OCI-LY7 (cell line): ENCODE data around the gene ERC1. TPM values are rescaled to one million over a fixed set of nuclear protein-coding genes. Genes with fewer than 3 reads are reported as not detected.
A peak's percentile ranks its signal among the peaks of the same experiment; 100 is the strongest.

Experiments used
- BruUV-seq: library from RNA; stranded (reverse); fragments of 400-500 nt; replicated peaks from 2 replicates; lab custom pipeline; 2021; lab: Mats Ljungman, UMichigan
- CTCF ChIA-PET: fragments of 300-600 bp; sonication (Branson Sonifier 250); formaldehyde crosslinking; loops from one replicate; lab custom pipeline; 2022; ENCODE audit warnings: antibody characterized with exemption; ENCODE audit not compliant: unreplicated experiment; lab: Charles Lee
- POLR2A ChIA-PET: fragments of 300-600 bp; sonication (Branson Sonifier 250); formaldehyde crosslinking; loops from one replicate; lab custom pipeline; 2022; ENCODE audit warnings: antibody characterized with exemption; lab: Charles Lee
- DNase-seq: peaks from one replicate; pipeline ENCODE4 v3.0.0-alpha.2; 2015; ENCODE audit warnings: low spot score
- H2AFZ ChIP-seq: fragments of 200-600 bp; sonication (generic), shearing (Covaris generic); 2 replicates; pipeline ENCODE4 v1.6.1; 2014; ENCODE audit warnings: mild to moderate bottlenecking, antibody characterized with exemption, low read length, moderate library complexity
- H3K27ac ChIP-seq: fragments of 200-600 bp; sonication (generic); 2 replicates; pipeline ENCODE4 v1.5.1; 2014; ENCODE audit warnings: mixed run types, low read depth, mild to moderate bottlenecking, moderate library complexity, low read length, inconsistent platforms; ENCODE audit not compliant: poor library complexity, severe bottlenecking
- H3K36me3 ChIP-seq: fragments of 200-600 bp; sonication (generic); 2 replicates; pipeline ENCODE4 v1.6.1; 2014; ENCODE audit warnings: mild to moderate bottlenecking, antibody characterized with exemption, low read length, moderate library complexity, mixed read lengths; ENCODE audit not compliant: insufficient read depth
- H3K4me1 ChIP-seq: fragments of 200-600 bp; sonication (generic); 2 replicates; pipeline ENCODE4 v1.5.1; 2014; ENCODE audit warnings: mild to moderate bottlenecking, low read length; ENCODE audit not compliant: insufficient read depth, poor library complexity, severe bottlenecking
- H3K4me2 ChIP-seq: fragments of 200-600 bp; sonication (generic); 2 replicates; pipeline ENCODE4 v1.6.1; 2014; ENCODE audit warnings: mild to moderate bottlenecking, low read length
- H3K4me3 ChIP-seq: fragments of 200-600 bp; sonication (generic); 2 replicates; pipeline ENCODE4 v1.5.1; 2014; ENCODE audit warnings: mild to moderate bottlenecking, low read depth, low read length; ENCODE audit not compliant: poor library complexity, severe bottlenecking
- H3K79me2 ChIP-seq: fragments of 200-600 bp; sonication (generic); 2 replicates; pipeline ENCODE4 v1.6.1; 2016; ENCODE audit warnings: low read depth, mild to moderate bottlenecking, low read length, moderate library complexity, mixed read lengths; ENCODE audit not compliant: insufficient read depth
- H3K9me2 ChIP-seq: fragments of 200-600 bp; sonication (generic); 2 replicates; pipeline ENCODE4 v1.6.1; 2016; ENCODE audit warnings: mild to moderate bottlenecking, low read length, mixed read lengths; ENCODE audit not compliant: insufficient read depth
- H3K9me3 ChIP-seq: fragments of 200-600 bp; sonication (generic); 2 replicates; pipeline ENCODE4 v1.6.1; 2014; ENCODE audit warnings: mild to moderate bottlenecking, mixed run types, low read length, mixed read lengths
- H4K20me1 ChIP-seq: fragments of 200-600 bp; sonication (generic); 2 replicates; pipeline ENCODE4 v1.6.1; 2014; ENCODE audit warnings: mild to moderate bottlenecking, antibody characterized with exemption, low read length, moderate library complexity, mixed read lengths; ENCODE audit not compliant: insufficient read depth
- EZH2phosphoT487 ChIP-seq: fragments of 200-600 bp; sonication (generic); IDR thresholded peaks from 2 replicates; pipeline ENCODE4 v1.6.1; 2018; ENCODE audit warnings: low read depth, borderline replicate concordance, mild to moderate bottlenecking, mixed run types, antibody characterized with exemption, low read length, moderate library complexity, mixed read lengths
- intact Hi-C: fragments of 100-400 bp; cut with micrococcal nuclease; formaldehyde crosslinking; loops from one replicate; pipeline ENCODE4 v1.10.0; 2022; ENCODE audit not compliant: unreplicated experiment
- total RNA-seq, 2 experiments: library from RNA; depleted of rRNA in 1 of 2; stranded (reverse); fragments of >200 nt in 1 of 2; shearing (Covaris generic) in 1 of 2; gene quantifications; 2 replicates each; pipeline ENCODE4 v1.2.3, GENCODE V29; 2014 to 2022
- TF ChIP-seq, protein P1 (sequence below): fragments of 200-600 bp; sonication (generic); conservative IDR thresholded peaks from 2 replicates; pipeline ENCODE4 v1.5.1; 2014; ENCODE audit warnings: mild to moderate bottlenecking, antibody characterized with exemption, low read length, moderate library complexity, mixed read lengths

ERC1 gene
- total RNA-seq, 2 experiments from 2014 or later = 26.9 to 86.9 TPM

DNA sequence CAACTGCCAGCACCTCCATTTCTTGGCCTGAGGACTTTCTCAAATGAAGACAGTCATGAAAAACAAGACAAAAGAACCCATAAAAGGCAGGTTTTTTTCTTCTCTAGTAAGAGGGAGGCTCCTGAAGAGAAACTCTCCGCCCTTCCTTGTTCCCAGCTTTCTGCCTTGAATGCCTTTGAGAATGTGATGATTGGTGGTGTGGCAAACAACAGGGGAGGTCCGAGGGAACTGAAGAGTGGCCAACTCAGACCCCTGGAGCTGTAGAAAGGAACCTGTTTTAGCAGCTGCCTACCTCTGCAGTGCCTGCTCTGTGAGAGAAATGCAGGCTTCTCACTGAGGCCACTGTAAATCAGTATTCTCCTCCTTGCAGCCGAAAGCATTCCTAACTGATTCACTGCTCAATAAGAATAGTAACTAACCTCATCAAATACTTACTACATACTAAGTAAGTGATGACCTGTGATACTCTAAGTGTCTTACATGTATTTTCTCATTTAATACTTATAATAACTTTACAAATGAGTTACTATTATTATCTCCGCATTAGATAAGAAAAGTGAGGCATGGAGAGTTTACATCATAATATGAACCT lies 16.7 kb upstream of the ERC1 start:
- no peaks in the 10 kb centered on the region for H4K20me1 ChIP-seq
- no peak overlapping the region for H2AFZ ChIP-seq
- POLR2A ChIA-PET = interaction anchor here (0.7 kb wide), 2 partner anchors 59 to 130 kb away, joined by 3 read pairs; no protein-coding TSS in a partner anchor
- intact Hi-C loops = no loop called here
- H3K27ac ChIP-seq = no peak overlapping the region
- H3K79me2 ChIP-seq = no peaks in the 10 kb centered on the region
- TF ChIP-seq, protein P1, sequence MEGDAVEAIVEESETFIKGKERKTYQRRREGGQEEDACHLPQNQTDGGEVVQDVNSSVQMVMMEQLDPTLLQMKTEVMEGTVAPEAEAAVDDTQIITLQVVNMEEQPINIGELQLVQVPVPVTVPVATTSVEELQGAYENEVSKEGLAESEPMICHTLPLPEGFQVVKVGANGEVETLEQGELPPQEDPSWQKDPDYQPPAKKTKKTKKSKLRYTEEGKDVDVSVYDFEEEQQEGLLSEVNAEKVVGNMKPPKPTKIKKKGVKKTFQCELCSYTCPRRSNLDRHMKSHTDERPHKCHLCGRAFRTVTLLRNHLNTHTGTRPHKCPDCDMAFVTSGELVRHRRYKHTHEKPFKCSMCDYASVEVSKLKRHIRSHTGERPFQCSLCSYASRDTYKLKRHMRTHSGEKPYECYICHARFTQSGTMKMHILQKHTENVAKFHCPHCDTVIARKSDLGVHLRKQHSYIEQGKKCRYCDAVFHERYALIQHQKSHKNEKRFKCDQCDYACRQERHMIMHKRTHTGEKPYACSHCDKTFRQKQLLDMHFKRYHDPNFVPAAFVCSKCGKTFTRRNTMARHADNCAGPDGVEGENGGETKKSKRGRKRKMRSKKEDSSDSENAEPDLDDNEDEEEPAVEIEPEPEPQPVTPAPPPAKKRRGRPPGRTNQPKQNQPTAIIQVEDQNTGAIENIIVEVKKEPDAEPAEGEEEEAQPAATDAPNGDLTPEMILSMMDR = no peak
- TF ChIP-seq EZH2phosphoT487 = no peak
- H3K4me1 ChIP-seq = no peaks in the 10 kb centered on the region
- no TSS peak for BruUV-seq
- no peaks in the 10 kb centered on the region for H3K36me3 ChIP-seq
- no peak overlapping the region for H3K4me2 ChIP-seq
- CTCF ChIA-PET = no interaction called here
- no peak for DNase-seq
- no peaks in the 10 kb centered on the region for H3K9me2 ChIP-seq
- no peaks in the 10 kb centered on the region for H3K9me3 ChIP-seq
- no peak overlapping the region for H3K4me3 ChIP-seq

DNA sequence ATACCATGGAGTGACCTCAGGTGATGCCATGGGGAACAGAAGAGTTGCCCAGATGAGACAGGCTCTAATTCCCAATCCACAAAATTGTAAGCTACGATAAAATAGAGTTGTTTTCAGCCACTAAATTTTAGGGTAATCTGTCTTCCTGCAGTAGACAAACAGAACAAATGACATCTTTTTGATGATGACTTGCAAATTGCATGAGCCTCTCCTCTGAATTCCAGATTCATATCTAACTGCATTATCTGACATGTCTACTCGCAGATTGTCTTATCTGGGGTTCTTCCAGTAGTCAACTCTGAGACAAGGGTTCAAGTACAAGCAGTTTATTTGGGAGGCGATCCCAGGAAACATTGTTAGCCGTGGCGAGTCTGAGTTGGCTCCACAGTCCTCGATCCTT lies 14.4 kb upstream of the ERC1 start:
- H3K9me3 ChIP-seq = no peaks in the 10 kb centered on the region
- no peaks in the 10 kb centered on the region for H3K79me2 ChIP-seq
- H3K27ac ChIP-seq = no peak overlapping the region
- no peaks in the 10 kb centered on the region for H3K36me3 ChIP-seq
- no peaks in the 10 kb centered on the region for H3K4me1 ChIP-seq
- no TSS peak for BruUV-seq
- intact Hi-C loops = no loop called here
- CTCF ChIA-PET = no interaction called here
- H4K20me1 ChIP-seq = no peaks in the 10 kb centered on the region
- no peak overlapping the region for H3K4me3 ChIP-seq
- POLR2A ChIA-PET = no interaction called here
- TF ChIP-seq, protein P1 = no peak
- TF ChIP-seq EZH2phosphoT487 = no peak
- no peak overlapping the region for H3K4me2 ChIP-seq
- no peaks in the 10 kb centered on the region for H3K9me2 ChIP-seq
- DNase-seq = no peak
- no peak overlapping the region for H2AFZ ChIP-seq

DNA sequence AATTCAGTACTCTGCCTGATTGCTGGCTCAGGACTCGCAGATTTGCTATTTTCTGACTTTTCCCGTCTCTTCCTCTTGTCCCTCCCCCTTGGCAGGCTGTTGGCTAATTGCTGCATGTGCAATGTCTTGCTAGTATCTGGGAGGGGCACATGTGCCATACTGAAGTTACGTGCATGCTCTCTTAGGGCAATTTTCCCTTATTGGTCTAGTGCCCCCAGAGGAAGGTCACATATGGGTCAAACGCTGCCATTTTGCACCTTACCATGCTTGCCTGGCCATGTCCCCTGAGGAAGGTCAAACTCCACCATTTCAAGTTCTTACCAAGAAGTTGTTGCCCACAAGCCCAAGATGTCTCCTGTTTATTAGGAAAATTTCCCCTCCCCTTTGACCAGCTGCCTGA lies 13.9 kb upstream of the ERC1 start:
- H3K4me1 ChIP-seq = no peaks in the 10 kb centered on the region
- H4K20me1 ChIP-seq = no peaks in the 10 kb centered on the region
- ChIA-PET POLR2A (no interaction called here), CTCF (no interaction called here)
- H3K79me2 ChIP-seq = no peaks in the 10 kb centered on the region
- no peaks in the 10 kb centered on the region for H3K36me3 ChIP-seq
- no peak for DNase-seq
- TF ChIP-seq, protein P1 = peak; percentile 45
- no peak for TF ChIP-seq EZH2phosphoT487
- no peaks in the 10 kb centered on the region for H3K9me3 ChIP-seq
- BruUV-seq = no TSS peak
- H3K4me2 ChIP-seq = no peak overlapping the region
- H3K4me3 ChIP-seq = no peak overlapping the region
- intact Hi-C loops = no loop called here
- H3K27ac ChIP-seq = no peak overlapping the region
- H2AFZ ChIP-seq = no peak overlapping the region
- H3K9me2 ChIP-seq = no peaks in the 10 kb centered on the region
